NCI-H146 (cell line): ENCODE data around the gene ANKRD12.
"Not testable (repeated sequence)": the region's sequence is repeated elsewhere in the genome, so short reads cannot be mapped to it uniquely, and the experiment has no call there.

Source experiments
- DNase-seq: peaks from one replicate; lab custom pipeline; 2025; lab: John Stamatoyannopoulos, UW

The ANKRD12 gene

GRCh38 chr18:9146224-9146623 lies 9.6 kb downstream of the ANKRD12 start:
- no peak for DNase-seq

DNA sequence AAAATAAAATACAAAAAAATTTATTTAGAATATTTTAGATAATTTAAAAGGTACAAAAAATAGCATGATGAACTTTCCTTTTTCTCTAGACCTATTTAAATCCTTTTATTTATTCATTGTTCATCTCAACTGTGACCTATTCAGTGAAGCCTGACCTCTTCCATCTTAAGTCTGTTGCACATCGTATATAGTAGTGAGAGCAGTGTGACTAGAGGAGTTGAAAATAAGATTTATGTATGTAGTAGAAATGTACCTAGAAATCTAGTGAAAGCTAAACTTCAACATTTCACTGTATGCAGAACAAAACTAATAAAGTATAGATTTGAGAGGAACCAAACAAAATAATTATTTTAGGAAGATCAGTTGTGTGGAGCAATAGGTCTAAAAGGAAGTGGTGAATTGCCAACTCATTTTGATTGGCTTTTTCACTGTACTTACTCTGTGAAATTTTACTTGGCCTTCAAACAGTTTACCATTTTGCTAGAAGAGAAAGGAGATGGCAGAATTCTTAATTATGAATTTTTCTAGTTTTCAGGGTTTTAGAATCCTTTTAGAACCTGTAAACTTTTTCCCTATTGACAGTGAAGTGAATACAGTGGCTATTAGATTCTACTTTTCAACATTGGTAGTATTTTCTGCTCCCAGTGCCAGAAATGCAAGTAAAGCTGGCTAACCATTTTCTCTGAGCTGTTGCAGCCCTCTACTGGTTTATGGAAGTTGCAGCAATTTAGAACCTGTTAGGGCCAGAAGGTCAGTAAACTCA lies 11.0 kb downstream of the ANKRD12 start:
- DNase-seq = peak; percentile 54

DNA sequence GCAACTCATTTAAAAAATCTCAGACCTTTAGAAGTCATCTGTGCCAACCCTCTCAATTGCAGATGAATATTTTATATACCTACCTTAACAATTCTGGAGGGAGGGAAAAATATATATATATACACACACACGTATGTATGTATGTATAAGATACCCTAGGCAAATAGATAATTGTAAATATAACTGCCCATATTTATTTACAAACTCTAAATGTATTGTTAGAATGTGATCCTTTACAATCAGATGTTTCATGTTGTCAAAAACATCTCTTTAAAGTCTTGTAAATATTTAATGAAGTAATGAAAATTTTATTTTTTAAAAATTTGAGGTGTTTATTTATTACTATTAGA lies 11.6 kb downstream of the ANKRD12 start:
- DNase-seq = no peak

GRCh38 chr18:9150121-9150520 lies 13.5 kb downstream of the ANKRD12 start:
- no peak for DNase-seq

- DNase-seq = no peak
Measured at GRCh38 chr18:9153256-9153655, 16.7 kb downstream of the ANKRD12 start.

DNA sequence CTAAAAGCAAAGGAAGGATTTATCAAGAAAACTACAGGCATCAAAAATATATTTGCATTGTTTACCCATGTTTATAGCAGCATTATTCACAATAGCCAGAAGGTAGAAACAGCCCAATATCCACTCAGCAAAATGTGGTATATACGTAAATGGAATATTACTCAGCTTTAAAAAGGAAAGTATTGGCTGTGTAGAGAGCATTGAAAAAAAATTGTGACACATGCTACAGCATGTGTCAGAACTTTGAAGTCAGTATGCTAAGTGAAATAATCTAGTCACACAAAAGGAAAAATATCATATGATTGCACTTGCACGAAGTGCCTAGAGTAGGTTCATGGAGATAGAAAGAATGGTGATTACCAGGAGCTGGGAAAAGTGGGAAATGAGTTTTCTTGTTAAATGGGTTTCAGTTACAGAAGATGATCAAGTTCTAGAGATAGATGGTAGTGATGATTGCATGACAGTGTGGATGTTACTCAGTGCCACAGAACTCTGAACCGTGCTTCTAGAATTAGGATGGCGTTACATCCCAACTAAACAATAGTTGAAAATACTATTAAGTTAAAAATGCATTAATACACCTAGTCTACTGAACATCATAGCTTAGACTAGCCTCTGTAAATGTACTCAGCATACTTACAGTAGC lies 20.1 kb downstream of the ANKRD12 start:
- DNase-seq = no peak

DNA sequence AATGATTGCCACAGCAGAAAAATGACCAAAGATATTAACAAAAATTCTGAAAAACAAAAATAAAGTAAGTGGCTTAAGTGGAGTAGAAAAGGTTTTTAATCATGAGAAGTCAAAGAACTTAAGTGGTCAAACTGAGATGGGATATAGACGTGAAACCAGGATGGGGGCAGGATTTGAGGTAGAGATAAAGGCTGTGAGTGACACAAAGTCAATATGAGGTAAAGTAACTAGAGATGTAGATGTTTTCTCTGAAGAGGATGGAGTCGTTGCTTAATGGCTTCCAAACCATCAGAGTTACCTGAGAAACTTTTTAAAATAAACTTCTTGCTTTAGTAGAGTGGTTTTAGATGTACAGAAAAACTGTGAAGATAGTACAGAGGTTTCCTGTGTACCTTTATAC lies 21.2 kb downstream of the ANKRD12 start:
- no peak for DNase-seq

GRCh38 chr18:9160014-9160413 lies 23.4 kb downstream of the ANKRD12 start:
- DNase-seq = no peak

GRCh38 chr18:9162663-9163062 lies 26.1 kb downstream of the ANKRD12 start:
- DNase-seq = not testable (repeated sequence)

DNA sequence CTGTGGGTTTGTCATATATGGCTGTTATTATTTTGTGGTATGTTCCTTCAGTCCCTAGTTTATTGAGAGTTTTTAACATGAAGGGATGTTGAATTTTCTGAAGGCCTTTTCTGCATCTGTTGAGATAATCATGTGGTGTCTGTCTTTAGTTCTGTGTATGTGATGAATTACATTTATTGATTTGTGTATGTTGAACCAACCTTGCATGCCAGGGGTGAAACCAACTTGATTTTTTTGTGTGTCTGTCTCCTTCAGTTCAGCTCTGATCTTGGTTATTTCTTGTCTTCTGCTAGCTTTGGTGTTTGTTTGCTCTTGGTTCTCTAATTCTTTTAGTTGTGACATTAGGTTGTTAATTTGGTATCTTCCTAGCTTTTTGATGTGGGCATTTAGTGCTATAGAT lies 27.6 kb downstream of the ANKRD12 start:
- DNase-seq = not testable (repeated sequence)

DNA sequence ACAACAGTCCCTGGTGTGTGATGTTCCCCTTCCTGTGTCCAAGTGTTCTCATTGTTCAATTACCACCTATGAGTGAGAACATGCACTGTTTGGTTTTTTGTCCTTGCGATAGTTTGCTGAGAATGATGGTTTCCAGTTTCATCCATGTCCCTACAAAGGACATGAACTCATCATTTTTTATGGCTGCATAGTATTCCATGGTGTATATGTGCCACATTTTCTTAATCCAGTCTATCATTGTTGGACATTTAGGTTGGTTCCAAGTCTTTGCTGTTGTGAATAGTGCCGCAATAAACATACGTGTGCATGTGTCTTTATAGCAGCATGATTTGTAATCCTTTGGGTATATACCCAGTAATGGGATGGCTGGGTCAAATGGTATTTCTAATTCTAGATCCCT lies 29.3 kb downstream of the ANKRD12 start:
- DNase-seq = not testable (repeated sequence)

DNA sequence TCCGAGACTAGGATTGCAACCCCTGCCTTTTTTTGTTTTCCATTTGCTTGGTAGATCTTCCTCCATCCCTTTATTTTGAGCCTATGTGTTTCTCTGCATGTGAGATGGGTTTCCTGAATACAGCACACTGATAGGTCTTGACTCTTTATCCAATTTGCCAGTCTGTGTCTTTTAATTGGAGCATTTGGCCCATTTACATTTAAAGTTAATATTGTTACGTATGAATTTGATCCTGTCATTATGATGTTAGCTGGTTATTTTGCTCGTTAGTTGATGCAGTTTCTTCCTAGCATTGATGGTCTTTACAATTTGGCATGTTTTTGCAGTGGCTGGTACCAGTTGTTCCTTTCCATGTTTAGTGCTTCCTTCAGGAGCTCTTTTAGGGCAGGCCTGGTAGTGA lies 32.9 kb downstream of the ANKRD12 start:
- not testable (repeated sequence) for DNase-seq

DNA sequence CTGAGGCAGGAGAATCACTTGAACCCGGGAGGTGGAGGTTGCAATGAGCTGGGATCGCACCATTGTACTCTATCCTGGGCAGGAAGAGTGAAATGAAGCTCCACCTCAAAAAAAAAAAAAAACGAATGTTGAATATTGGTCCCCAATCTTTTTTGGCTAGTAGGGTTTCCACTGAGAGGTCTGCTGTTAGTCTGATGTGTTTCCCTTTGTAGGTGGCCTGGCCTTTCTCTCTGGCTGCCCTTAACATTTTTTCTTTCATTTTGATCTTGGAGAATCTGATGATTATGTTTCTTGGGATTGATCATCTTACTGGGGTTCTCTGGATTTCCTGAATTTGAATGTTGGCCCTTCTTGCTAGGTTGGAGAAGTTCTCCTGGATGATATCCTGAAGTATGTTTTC lies 35.3 kb downstream of the ANKRD12 start:
- DNase-seq = not testable (repeated sequence)

GRCh38 chr18:9172506-9173127 lies 36.0 kb downstream of the ANKRD12 start:
- no peak for DNase-seq

GRCh38 chr18:9173770-9174233 lies 37.2 kb downstream of the ANKRD12 start:
- no peak for DNase-seq

GRCh38 chr18:9174302-9174701 lies 37.7 kb downstream of the ANKRD12 start:
- DNase-seq = no peak

DNA sequence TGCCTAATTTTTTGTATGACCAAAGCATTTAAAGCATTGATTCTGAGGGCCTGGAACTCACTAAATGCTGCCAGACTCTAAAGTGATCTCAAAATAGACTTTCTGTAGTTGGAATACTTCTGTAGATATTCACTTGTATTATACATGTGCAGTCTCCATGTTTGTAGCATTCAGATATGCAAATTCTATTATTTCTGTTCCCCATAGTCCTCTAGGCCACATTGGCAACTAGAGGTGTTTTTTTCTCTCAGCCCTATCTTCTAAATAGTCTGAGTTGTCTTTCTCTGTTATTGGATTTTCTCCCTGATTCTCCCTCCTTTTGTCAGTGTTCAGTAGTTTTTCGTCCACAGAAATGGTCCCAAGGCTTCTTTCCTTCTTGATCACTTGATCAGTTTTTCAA lies 38.5 kb downstream of the ANKRD12 start:
- no peak for DNase-seq

DNA sequence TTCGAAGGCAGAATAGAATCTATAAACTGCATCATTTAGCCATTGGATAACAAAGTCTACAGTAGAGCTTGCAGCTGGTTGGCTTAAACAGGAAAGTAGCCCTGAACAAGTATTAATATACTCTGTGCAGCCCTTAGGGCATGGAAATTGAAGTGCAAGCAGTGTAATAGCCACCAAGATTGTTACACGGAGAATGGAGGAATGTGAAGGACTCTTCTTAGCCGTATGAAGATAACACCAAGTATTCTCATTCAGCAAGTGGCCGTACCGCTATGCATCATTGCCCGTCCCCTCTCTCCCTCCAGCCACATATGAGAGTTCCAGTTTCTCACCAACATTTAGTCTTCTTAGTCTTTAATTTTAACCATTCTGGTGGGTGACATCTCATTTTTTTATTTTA lies 40.5 kb downstream of the ANKRD12 start:
- no peak for DNase-seq

- DNase-seq = no peak
Measured at GRCh38 chr18:9177466-9177865, 40.9 kb downstream of the ANKRD12 start.

- DNase-seq = no peak
Measured at GRCh38 chr18:9178557-9178956, 42.0 kb downstream of the ANKRD12 start.

DNA sequence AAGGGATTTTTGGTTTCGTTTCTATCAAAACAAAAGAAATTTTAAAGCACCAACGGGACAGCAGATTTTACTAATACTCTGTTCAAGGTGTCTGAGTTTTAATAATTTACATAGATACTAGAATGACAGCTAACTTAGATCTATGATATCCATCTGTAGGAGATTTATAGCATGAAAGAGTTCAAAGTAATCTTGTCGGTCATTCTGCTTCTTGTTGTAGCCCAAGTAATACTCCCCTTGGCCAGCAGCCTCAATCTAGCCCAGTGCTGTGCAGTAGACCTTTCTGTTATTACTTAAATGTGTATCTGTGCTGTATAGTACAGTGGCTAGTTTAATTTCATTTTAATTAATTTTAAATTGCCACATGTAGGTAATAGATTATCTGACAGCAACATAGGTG lies 44.7 kb downstream of the ANKRD12 start:
- DNase-seq = no peak

DNA sequence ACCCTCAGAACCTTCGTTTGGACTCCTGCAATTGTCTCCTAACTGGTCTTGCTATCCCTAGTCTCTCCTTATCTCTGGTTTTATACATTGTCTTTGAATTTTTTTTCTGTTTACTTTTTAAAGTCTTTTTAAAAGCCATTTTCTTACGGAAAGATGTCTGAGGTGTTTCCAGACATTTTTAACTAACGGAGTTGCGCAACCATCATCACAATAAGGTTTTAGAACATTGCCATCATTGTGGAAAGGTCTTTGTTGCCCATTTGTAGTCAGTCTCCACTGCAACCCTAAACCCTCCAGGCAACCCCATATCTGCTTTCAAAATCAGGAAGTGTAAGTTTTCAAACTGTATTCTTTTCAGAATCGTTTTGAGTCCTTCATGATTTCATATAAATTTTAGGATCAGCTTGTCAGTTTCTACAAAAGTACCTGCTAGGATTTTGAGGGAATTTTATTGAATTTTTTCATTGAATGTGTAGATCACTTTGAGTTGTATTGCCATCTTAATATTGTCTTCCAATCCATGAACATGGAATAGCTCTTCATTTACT lies 46.3 kb downstream of the ANKRD12 start:
- no peak for DNase-seq

DNA sequence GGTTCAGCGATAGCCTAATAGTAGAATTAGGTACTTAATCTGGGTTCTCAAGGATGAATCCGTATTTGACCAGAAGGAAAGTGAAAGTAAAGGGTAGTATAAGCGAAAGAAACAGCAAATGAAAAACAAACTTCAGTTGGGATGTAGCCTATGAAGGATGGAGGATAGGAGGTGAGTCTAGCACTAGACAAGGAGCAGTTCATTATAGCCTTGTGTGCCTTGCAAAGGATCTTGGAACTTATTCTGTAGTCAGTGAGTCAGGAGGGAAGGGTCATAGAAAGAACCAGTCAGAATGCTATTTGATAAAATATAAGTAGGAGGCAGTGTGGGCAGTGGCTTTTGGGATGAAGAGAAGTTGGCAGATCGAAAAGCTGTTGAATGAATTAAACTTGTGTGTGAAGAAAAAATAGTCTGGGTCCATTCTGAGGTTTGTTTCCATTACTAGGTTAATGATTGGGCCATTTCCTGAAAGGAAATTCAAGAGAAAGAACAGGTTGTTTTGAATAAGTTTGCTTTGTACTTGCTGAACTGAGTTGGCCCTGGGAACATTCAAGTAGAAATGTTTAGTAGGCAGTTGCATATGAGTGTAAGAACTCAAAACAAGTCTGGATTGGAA lies 48.5 kb downstream of the ANKRD12 start:
- no peak for DNase-seq
